Measurements from ENCODE around the gene TFDP1.

The TFDP1 gene

GRCh38 chr13:113605866-113606438 lies 21.4 kb downstream of the TFDP1 start:
- WGBS (ENCODE audit: extremely low coverage, insufficient coverage, insufficient read length), result no CpG with 5 or more reads among the region's 34 CpGs
- no peak overlapping the region for H3K23ac ChIP-seq (ENCODE audit: low read length)
- H2BK12ac ChIP-seq (ENCODE audit: low read length), result no peak overlapping the region

DNA sequence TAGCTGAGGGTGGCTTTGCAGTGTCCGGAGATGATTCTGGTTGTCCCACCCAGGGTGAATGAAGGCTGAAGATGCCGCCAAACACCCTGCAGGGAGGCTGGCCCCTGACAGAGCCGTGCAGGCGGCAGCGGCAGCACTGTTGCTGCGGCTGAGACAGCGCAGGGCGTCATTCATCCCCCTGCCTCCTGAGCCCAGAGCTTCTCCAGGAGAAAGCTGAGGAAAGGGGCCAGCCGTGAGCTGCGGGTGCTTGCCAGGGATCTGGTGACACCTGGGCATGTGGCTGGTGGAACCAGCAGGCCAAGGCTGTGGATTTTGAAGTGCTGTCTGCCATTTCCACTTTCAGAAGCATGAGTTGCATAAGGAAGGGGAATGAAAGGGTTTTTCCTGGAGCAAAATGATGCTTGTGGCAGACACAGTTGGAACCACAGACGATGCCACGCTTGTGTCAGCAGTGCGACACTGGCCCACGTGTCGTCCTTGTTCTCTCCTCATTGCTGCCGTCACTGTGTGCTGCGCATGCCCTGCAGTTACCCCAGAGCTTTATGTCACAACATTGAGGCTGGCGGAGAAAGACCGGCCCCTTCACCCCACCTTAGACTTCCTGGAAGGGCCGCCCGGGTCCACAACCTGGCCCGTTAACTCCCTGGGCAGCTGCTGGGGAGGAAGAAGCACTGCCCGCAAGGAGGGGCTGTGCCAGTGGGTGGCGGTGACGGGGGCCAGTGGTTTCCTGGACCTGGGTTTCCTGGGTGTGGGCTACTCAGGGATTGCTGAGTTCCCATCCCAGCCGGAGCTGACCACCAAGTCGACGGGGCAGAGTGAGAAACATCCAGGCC lies 22.7 kb downstream of the TFDP1 start:
- Histone ChIP-seq H4K91ac (ENCODE audit: low read depth, low read length) (no peak overlapping the region), H3K4me2 (ENCODE audit: low read length) (no peak overlapping the region), H3K27me3 (ENCODE audit: insufficient read depth, low read length) (no peaks in the 10 kb centered on the region), H3K4ac (ENCODE audit: low read depth, low read length) (peak overlapping the region; percentile 12), H3K14ac (ENCODE audit: low read length) (no peak overlapping the region), H3K79me2 (ENCODE audit: control insufficient read depth, insufficient read depth, low read length, poor library complexity) (peaks cover 4% of the 10 kb centered on the region), H3K79me1 (ENCODE audit: low read length) (no peaks in the 10 kb centered on the region), H4K12ac (ENCODE audit: low read depth, low read length) (no peak overlapping the region), H2AFZ (ENCODE audit: insufficient read depth, low read length, poor library complexity) (no peak overlapping the region), H3K18ac (ENCODE audit: low read length) (no peak overlapping the region), H3K4me3 (ENCODE audit: low read depth, low read length) (no peak overlapping the region), H2BK12ac (ENCODE audit: low read length) (no peak overlapping the region), H4K8ac (ENCODE audit: low read depth, low read length) (no peak overlapping the region), H2AK5ac (ENCODE audit: low read length) (no peak overlapping the region), H3K9ac (ENCODE audit: low read length) (no peak overlapping the region), H3K27ac (ENCODE audit: low read depth, low read length) (no peak overlapping the region), H2BK120ac (ENCODE audit: insufficient read depth, low read length, poor library complexity) (no peak overlapping the region), H3K36me3 (ENCODE audit: control insufficient read depth in 1 of 2, insufficient read depth in 2 of 2, low read length in 2 of 2) (peaks cover 45 to 57% of the 10 kb centered on the region in 2 experiments), H3K23ac (ENCODE audit: low read length) (no peak overlapping the region), H2BK5ac (ENCODE audit: low read depth, low read length, poor library complexity) (no peak overlapping the region), H3K4me1 (ENCODE audit: control insufficient read depth in 1 of 2, insufficient read depth in 2 of 2, low read length in 2 of 2) (no peaks in the 10 kb centered on the region), H3K9me3 (ENCODE audit: insufficient read depth, low read depth, low read length) (no peaks in the 10 kb centered on the region)
- WGBS (ENCODE audit: extremely low coverage, insufficient coverage, insufficient read length), result no CpG with 5 or more reads among the region's 28 CpGs
- DNase-seq, result peak; percentile 13 to 31

More at GRCh38 chr13:113605866-113606438, 21.4 kb downstream of the TFDP1 start:
- Histone ChIP-seq H3K27me3 (ENCODE audit: insufficient read depth, low read length) (no peaks in the 10 kb centered on the region), H2BK120ac (ENCODE audit: insufficient read depth, low read length, poor library complexity) (no peak overlapping the region), H4K12ac (ENCODE audit: low read depth, low read length) (no peak overlapping the region), H3K4me3 (ENCODE audit: low read depth, low read length) (no peak overlapping the region), H3K9me3 (ENCODE audit: insufficient read depth, low read depth, low read length) (no peaks in the 10 kb centered on the region), H3K4me2 (ENCODE audit: low read length) (no peak overlapping the region), H2AFZ (ENCODE audit: insufficient read depth, low read length, poor library complexity) (no peak overlapping the region), H3K79me2 (ENCODE audit: control insufficient read depth, insufficient read depth, low read length, poor library complexity) (peaks cover 11% of the 10 kb centered on the region), H3K27ac (ENCODE audit: low read depth, low read length) (no peak overlapping the region), H2BK5ac (ENCODE audit: low read depth, low read length, poor library complexity) (no peak overlapping the region), H4K91ac (ENCODE audit: low read depth, low read length) (no peak overlapping the region), H3K4ac (ENCODE audit: low read depth, low read length) (no peak overlapping the region), H3K36me3 (ENCODE audit: control insufficient read depth in 1 of 2, insufficient read depth in 2 of 2, low read length in 2 of 2) (peaks cover 38 to 48% of the 10 kb centered on the region in 2 experiments), H3K18ac (ENCODE audit: low read length) (no peak overlapping the region), H4K8ac (ENCODE audit: low read depth, low read length) (no peak overlapping the region), H2AK5ac (ENCODE audit: low read length) (no peak overlapping the region), H3K14ac (ENCODE audit: low read length) (no peak overlapping the region), H3K4me1 (ENCODE audit: control insufficient read depth in 1 of 2, insufficient read depth in 2 of 2, low read length in 2 of 2) (no peaks in the 10 kb centered on the region), H3K9ac (ENCODE audit: low read length) (no peak overlapping the region), H3K79me1 (ENCODE audit: low read length) (no peaks in the 10 kb centered on the region)
- DNase-seq, result no peak

GRCh38 chr13:113607889-113608635 lies 23.5 kb downstream of the TFDP1 start:
- no peaks in the 10 kb centered on the region for H3K79me1 ChIP-seq (ENCODE audit: low read length)
- H3K9me3 ChIP-seq (ENCODE audit: insufficient read depth, low read depth, low read length), result no peaks in the 10 kb centered on the region
- no peaks in the 10 kb centered on the region for H3K4me1 ChIP-seq (ENCODE audit: control insufficient read depth in 1 of 2, insufficient read depth in 2 of 2, low read length in 2 of 2)

GRCh38 chr13:113608967-113609533 lies 24.5 kb downstream of the TFDP1 start:
- no peak overlapping the region for H2BK120ac ChIP-seq (ENCODE audit: insufficient read depth, low read length, poor library complexity)
- H3K79me1 ChIP-seq (ENCODE audit: low read length), result no peaks in the 10 kb centered on the region
- H3K79me2 ChIP-seq (ENCODE audit: control insufficient read depth, insufficient read depth, low read length, poor library complexity), result peaks cover 2% of the 10 kb centered on the region
- H2AK5ac ChIP-seq (ENCODE audit: low read length), result no peak overlapping the region
- no peak overlapping the region for H3K9ac ChIP-seq (ENCODE audit: low read length)
- no peak for DNase-seq
- H3K4me3 ChIP-seq (ENCODE audit: low read depth, low read length), result no peak overlapping the region
- H3K27me3 ChIP-seq (ENCODE audit: insufficient read depth, low read length), result no peaks in the 10 kb centered on the region
- no peak overlapping the region for H4K8ac ChIP-seq (ENCODE audit: low read depth, low read length)
- H3K4me2 ChIP-seq (ENCODE audit: low read length), result no peak overlapping the region
- H4K12ac ChIP-seq (ENCODE audit: low read depth, low read length), result no peak overlapping the region
- WGBS (ENCODE audit: extremely low coverage, insufficient coverage, insufficient read length), result no CpG with 5 or more reads among the region's 22 CpGs
- peak overlapping the region; percentile 10 for H3K4ac ChIP-seq (ENCODE audit: low read depth, low read length)
- H3K36me3 ChIP-seq (ENCODE audit: control insufficient read depth in 1 of 2, insufficient read depth in 2 of 2, low read length in 2 of 2), result peaks cover 45 to 62% of the 10 kb centered on the region in 2 experiments
- no peak overlapping the region for H2AFZ ChIP-seq (ENCODE audit: insufficient read depth, low read length, poor library complexity)
- no peaks in the 10 kb centered on the region for H3K4me1 ChIP-seq (ENCODE audit: control insufficient read depth in 1 of 2, insufficient read depth in 2 of 2, low read length in 2 of 2)
- no peak overlapping the region for H3K14ac ChIP-seq (ENCODE audit: low read length)
- no peak overlapping the region for H2BK5ac ChIP-seq (ENCODE audit: low read depth, low read length, poor library complexity)
- no peak overlapping the region for H4K91ac ChIP-seq (ENCODE audit: low read depth, low read length)
- no peak overlapping the region for H3K23ac ChIP-seq (ENCODE audit: low read length)
- H3K9me3 ChIP-seq (ENCODE audit: insufficient read depth, low read depth, low read length), result peaks cover 7% of the 10 kb centered on the region
- H3K27ac ChIP-seq (ENCODE audit: low read depth, low read length), result no peak overlapping the region
- no peak overlapping the region for H3K18ac ChIP-seq (ENCODE audit: low read length)
- no peak overlapping the region for H2BK12ac ChIP-seq (ENCODE audit: low read length)

More at GRCh38 chr13:113607889-113608635, 23.5 kb downstream of the TFDP1 start:
- no peak overlapping the region for H2BK5ac ChIP-seq (ENCODE audit: low read depth, low read length, poor library complexity)
- H3K18ac ChIP-seq (ENCODE audit: low read length), result no peak overlapping the region
- WGBS (ENCODE audit: extremely low coverage, insufficient coverage, insufficient read length), result no CpG with 5 or more reads among the region's 25 CpGs
- H3K14ac ChIP-seq (ENCODE audit: low read length), result no peak overlapping the region
- no peak overlapping the region for H3K9ac ChIP-seq (ENCODE audit: low read length)
- no peak for DNase-seq
- peaks cover 45 to 57% of the 10 kb centered on the region in 2 experiments for H3K36me3 ChIP-seq (ENCODE audit: control insufficient read depth in 1 of 2, insufficient read depth in 2 of 2, low read length in 2 of 2)
- H3K79me2 ChIP-seq (ENCODE audit: control insufficient read depth, insufficient read depth, low read length, poor library complexity), result peaks cover 3% of the 10 kb centered on the region
- no peaks in the 10 kb centered on the region for H3K27me3 ChIP-seq (ENCODE audit: insufficient read depth, low read length)
- H2BK120ac ChIP-seq (ENCODE audit: insufficient read depth, low read length, poor library complexity), result no peak overlapping the region
- no peak overlapping the region for H3K27ac ChIP-seq (ENCODE audit: low read depth, low read length)
- no peak overlapping the region for H4K12ac ChIP-seq (ENCODE audit: low read depth, low read length)
- no peak overlapping the region for H2AK5ac ChIP-seq (ENCODE audit: low read length)
- H4K91ac ChIP-seq (ENCODE audit: low read depth, low read length), result no peak overlapping the region
- H3K4me3 ChIP-seq (ENCODE audit: low read depth, low read length), result no peak overlapping the region
- no peak overlapping the region for H2AFZ ChIP-seq (ENCODE audit: insufficient read depth, low read length, poor library complexity)
- H4K8ac ChIP-seq (ENCODE audit: low read depth, low read length), result no peak overlapping the region
- no peak overlapping the region for H3K4me2 ChIP-seq (ENCODE audit: low read length)
- peak overlapping the region; percentile 12 for H3K4ac ChIP-seq (ENCODE audit: low read depth, low read length)
- no peak overlapping the region for H3K23ac ChIP-seq (ENCODE audit: low read length)
- no peak overlapping the region for H2BK12ac ChIP-seq (ENCODE audit: low read length)

All from trophoblast cell (in vitro differentiated cells and primary cell).